IMR-90 (cell line): ENCODE measurements around the gene PCID2. TPM values are rescaled to one million over a fixed set of nuclear protein-coding genes. Genes with fewer than 3 reads are reported as not detected.

Source experiments
- ATAC-seq: fragments of 200-7000 bp; cut with Tn5 transposase; 2 replicates; pipeline ENCODE4 v1.9.1; 2020; ENCODE audit warnings: low read depth, mild to moderate bottlenecking, moderate library complexity
- BruUV-seq: library from RNA; stranded (reverse); fragments of 400-500 nt; replicated peaks from 2 replicates; lab custom pipeline; 2021; lab: Mats Ljungman, UMichigan
- CTCF ChIA-PET: fragments of 300-600 bp; formaldehyde crosslinking; extraction: SDS; loops from one replicate; lab custom pipeline; 2021; ENCODE audit warnings: antibody characterized with exemption; lab: Yijun Ruan, JAX
- POLR2A ChIA-PET: fragments of 300-600 bp; sonication (Branson Sonifier 250); formaldehyde crosslinking; loops from one replicate; lab custom pipeline; 2022; ENCODE audit warnings: antibody characterized with exemption; ENCODE audit not compliant: unreplicated experiment; lab: Charles Lee
- DNase-seq: peaks from one replicate; pipeline ENCODE4 v3.0.0; 2013
- H2AFZ ChIP-seq: replicated peaks from 2 replicates; pipeline ENCODE3; 2013; ENCODE audit warnings: low read length, mild to moderate bottlenecking; ENCODE audit not compliant: poor library complexity
- H2AK5ac ChIP-seq: 2 replicates; pipeline ENCODE4 v1.6.1; 2013; ENCODE audit warnings: low read depth, low read length, inconsistent platforms
- H2AK9ac ChIP-seq: replicated peaks from 2 replicates; pipeline ENCODE3; 2013; ENCODE audit warnings: mild to moderate bottlenecking, low read depth, low read length, moderate library complexity; ENCODE audit not compliant: poor library complexity
- H2BK120ac ChIP-seq: 2 replicates; pipeline ENCODE4 v1.6.1; 2013; ENCODE audit warnings: low read depth, low read length, inconsistent platforms
- H2BK15ac ChIP-seq: 3 replicates; pipeline ENCODE4 v1.6.1; 2013; ENCODE audit warnings: low read depth, low read length, inconsistent platforms
- H2BK20ac ChIP-seq: 2 replicates; pipeline ENCODE4 v1.6.1; 2013; ENCODE audit warnings: low read depth, mild to moderate bottlenecking, inconsistent platforms, low read length, moderate library complexity
- H2BK5ac ChIP-seq: 2 replicates; pipeline ENCODE4 v1.6.1; 2013; ENCODE audit warnings: mild to moderate bottlenecking, low read depth, low read length, inconsistent platforms; ENCODE audit not compliant: poor library complexity, severe bottlenecking
- H3K14ac ChIP-seq: replicated peaks from 2 replicates; pipeline ENCODE4 v1.6.1; 2013; ENCODE audit warnings: low read depth, low read length, inconsistent platforms
- H3K18ac ChIP-seq: 2 replicates; pipeline ENCODE4 v1.6.1; 2013; ENCODE audit warnings: low read depth, low read length, control low read depth
- H3K23ac ChIP-seq: 2 replicates; pipeline ENCODE4 v1.6.1; 2013; ENCODE audit warnings: low read depth, low read length, inconsistent platforms
- H3K27ac ChIP-seq: 2 replicates; pipeline ENCODE4 v1.5.1; 2013; ENCODE audit warnings: mild to moderate bottlenecking, control low read depth, low read length; ENCODE audit not compliant: insufficient read depth
- H3K27me3 ChIP-seq: 2 replicates; pipeline ENCODE4 v1.6.1; 2013; ENCODE audit warnings: low read length; ENCODE audit not compliant: control insufficient read depth, insufficient read depth
- H3K36me3 ChIP-seq: 2 replicates; pipeline ENCODE4 v1.6.1; 2013; ENCODE audit warnings: low read length, mixed read lengths; ENCODE audit not compliant: control insufficient read depth, insufficient read depth
- H3K4ac ChIP-seq: 2 replicates; pipeline ENCODE4 v1.6.1; 2013; ENCODE audit warnings: low read depth, low read length, inconsistent platforms
- H3K4me1 ChIP-seq: 2 replicates; pipeline ENCODE4 v1.6.1; 2013; ENCODE audit warnings: low read length, mixed read lengths; ENCODE audit not compliant: control insufficient read depth, insufficient read depth
- H3K4me2 ChIP-seq: 2 replicates; pipeline ENCODE4 v1.6.1; 2013; ENCODE audit warnings: low read depth, mild to moderate bottlenecking, control low read depth, low read length, moderate library complexity
- H3K4me3 ChIP-seq: 2 replicates; pipeline ENCODE4 v1.5.1; 2013; ENCODE audit warnings: low read depth, mild to moderate bottlenecking, control low read depth, low read length, moderate library complexity; ENCODE audit not compliant: insufficient read depth
- H3K56ac ChIP-seq: 2 replicates; pipeline ENCODE4 v1.6.1; 2013; ENCODE audit warnings: low read length, inconsistent platforms; ENCODE audit not compliant: insufficient read depth; ENCODE audit errors: extremely low read depth
- H3K79me1 ChIP-seq, 2 experiments: 2 replicates each; pipeline ENCODE4 v1.6.1; 2013; ENCODE audit warnings: low read length in 2 of 2, inconsistent platforms in 1 of 2, low read depth in 1 of 2
- H3K9ac ChIP-seq: 2 replicates; pipeline ENCODE4 v1.6.1; 2013; ENCODE audit warnings: low read depth, low read length, control low read depth
- H3K9me1 ChIP-seq: 2 replicates; pipeline ENCODE4 v1.6.1; 2013; ENCODE audit warnings: low read length, inconsistent platforms; ENCODE audit not compliant: insufficient read depth
- H3K9me3 ChIP-seq: 2 replicates; pipeline ENCODE4 v1.6.1; 2013; ENCODE audit warnings: low read length; ENCODE audit not compliant: control insufficient read depth, insufficient read depth
- H4K20me1 ChIP-seq: 2 replicates; pipeline ENCODE4 v1.6.1; 2013; ENCODE audit warnings: low read length, inconsistent platforms; ENCODE audit not compliant: insufficient read depth
- H4K5ac ChIP-seq: 2 replicates; pipeline ENCODE4 v1.6.1; 2013; ENCODE audit warnings: mild to moderate bottlenecking, low read depth, low read length, control low read depth
- H4K8ac ChIP-seq, 2 experiments: 2 replicates each; pipeline ENCODE4 v1.6.1; 2013; ENCODE audit warnings: low read depth in 2 of 2, low read length in 2 of 2, control low read depth in 1 of 2, inconsistent platforms in 1 of 2
- H4K91ac ChIP-seq: 2 replicates; pipeline ENCODE4 v1.6.1; 2013; ENCODE audit warnings: low read depth, low read length, inconsistent platforms; ENCODE audit not compliant: insufficient read depth
- BHLHE40 ChIP-seq: fragments of 150-350 bp; IDR thresholded peaks from 2 replicates; pipeline ENCODE4 v1.6.1; 2016; ENCODE audit warnings: mild to moderate bottlenecking, low read depth, low read length
- CEBPB ChIP-seq: IDR thresholded peaks from 2 replicates; pipeline ENCODE4 v1.6.1; 2012; ENCODE audit warnings: low read depth, low read length, improper control_type of control experiment
- CHD1 ChIP-seq: IDR thresholded peaks from 2 replicates; pipeline ENCODE4 v1.6.1; 2012; ENCODE audit warnings: low read depth, low read length, improper control_type of control experiment
- CTCF ChIP-seq: conservative IDR thresholded peaks from 2 replicates; pipeline ENCODE4 v1.5.1; 2012; ENCODE audit warnings: mild to moderate bottlenecking, low read depth, low read length, improper control_type of control experiment
- ELK1 ChIP-seq: fragments of 150-350 bp; IDR thresholded peaks from 2 replicates; pipeline ENCODE4 v1.6.1; 2016; ENCODE audit warnings: low read depth, mild to moderate bottlenecking, low read length, moderate library complexity, borderline replicate concordance
- FOS ChIP-seq: fragments of 150-350 bp; IDR thresholded peaks from 2 replicates; pipeline ENCODE4 v1.6.1; 2016; ENCODE audit warnings: low read depth, low read length
- MAFK ChIP-seq: IDR thresholded peaks from 2 replicates; pipeline ENCODE4 v1.6.1; 2012; ENCODE audit warnings: low read depth, low read length, improper control_type of control experiment
- MAZ ChIP-seq: IDR thresholded peaks from 2 replicates; pipeline ENCODE4 v1.6.1; 2012; ENCODE audit warnings: low read depth, mild to moderate bottlenecking, low read length, improper control_type of control experiment, moderate library complexity, borderline replicate concordance
- MXI1 ChIP-seq: IDR thresholded peaks from 2 replicates; pipeline ENCODE4 v1.6.1; 2012; ENCODE audit warnings: low read depth, mild to moderate bottlenecking, low read length, moderate library complexity, borderline replicate concordance
- NFE2L2 ChIP-seq: fragments of 150-350 bp; IDR thresholded peaks from 2 replicates; pipeline ENCODE4 v1.6.1; 2016; ENCODE audit warnings: low read depth, mild to moderate bottlenecking, low read length
- POLR2A ChIP-seq: IDR thresholded peaks from 2 replicates; pipeline ENCODE4 v1.6.1; 2012; ENCODE audit warnings: mild to moderate bottlenecking, low read depth, low read length
- RAD21 ChIP-seq: IDR thresholded peaks from 2 replicates; pipeline ENCODE4 v1.6.1; 2012; ENCODE audit warnings: low read length, improper control_type of control experiment
- RCOR1 ChIP-seq: IDR thresholded peaks from 2 replicates; pipeline ENCODE4 v1.6.1; 2012; ENCODE audit warnings: mild to moderate bottlenecking, low read length, improper control_type of control experiment; ENCODE audit not compliant: insufficient replicate concordance
- RFX5 ChIP-seq: IDR thresholded peaks from 2 replicates; pipeline ENCODE4 v1.8.0; 2012; ENCODE audit warnings: low read depth, mild to moderate bottlenecking, low read length, moderate library complexity
- SMC3 ChIP-seq: fragments of 150-350 bp; IDR thresholded peaks from 2 replicates; pipeline ENCODE4 v1.6.1; 2016; ENCODE audit warnings: low read depth, mild to moderate bottlenecking, antibody characterized with exemption, low read length, moderate library complexity
- USF2 ChIP-seq: fragments of 150-350 bp; IDR thresholded peaks from 2 replicates; pipeline ENCODE4 v1.6.1; 2017; ENCODE audit warnings: mild to moderate bottlenecking, antibody characterized with exemption, low read length, low read depth
- WGBS, 2 experiments: methylation state at CpG; one replicate each; pipeline versions ENCODE4 v1.1.5 to v1.1.7; 2013; ENCODE audit warnings: missing lambda C conversion rate in 2 of 2; ENCODE audit not compliant: insufficient read length in 1 of 2; ENCODE audit errors: extremely low coverage in 2 of 2; 5-methylcytosine and 5-hydroxymethylcytosine counted together
- dilution Hi-C: fragments of 300-500 bp; cut with HindIII; formaldehyde crosslinking; loops from one replicate; pipeline ENCODE4 v1.14.3; 2018; ENCODE audit warnings: low sequenced_read_pairs; ENCODE audit not compliant: unreplicated experiment
- in situ Hi-C: fragments of 300-500 bp; cut with MboI; formaldehyde crosslinking; loops from 3 replicates; pipeline ENCODE4 v1.14.3; 2019; ENCODE audit warnings: low sequenced_read_pairs, inconsistent platforms, mixed read lengths
- intact Hi-C: fragments of 100-400 bp; cut with micrococcal nuclease; formaldehyde crosslinking; loops from 2 replicates; pipeline ENCODE4 v1.10.0; 2022
- polyA plus RNA-seq, 3 experiments: library from polyadenylated mRNA; depleted of rRNA; stranded (reverse); fragments of >200 nt; gene quantifications; 2 replicates each; pipeline ENCODE4 v1.2.3, GENCODE V29; 2012; ENCODE audit warnings: low replicate concordance in 1 of 3
- total RNA-seq: library from RNA; depleted of rRNA; stranded (reverse); fragments of >200 nt; gene quantifications from 2 replicates; pipeline ENCODE4 v1.2.3, GENCODE V29; 2012

Gene PCID2
- total and polyA plus RNA-seq, 2 of the 4 experiments (the other 2 are of a cell fraction), result 83.5 to 90.9 TPM

GRCh38 chr13:113145911-113146598, 62.4 kb downstream of the PCID2 start:
- no peak overlapping the region for H2BK15ac ChIP-seq
- DNase-seq, result no peak
- no peak overlapping the region for H3K23ac ChIP-seq
- H3K4me1 ChIP-seq, result no peaks in the 10 kb centered on the region
- no peak overlapping the region for H2BK20ac ChIP-seq
- no peak overlapping the region for H3K4ac ChIP-seq
- H3K4me3 ChIP-seq, result no peak overlapping the region
- no peak overlapping the region for H4K5ac ChIP-seq
- H3K9me3 ChIP-seq, result no peaks in the 10 kb centered on the region
- no peak overlapping the region for H3K9ac ChIP-seq
- dilution Hi-C loops, result no loop called here
- no peaks in the 10 kb centered on the region for H3K79me1 ChIP-seq
- no peak for TF ChIP-seq MAZ
- no peak for TF ChIP-seq CHD1
- no peak for TF ChIP-seq SMC3
- no peak for TF ChIP-seq MAFK
- TF ChIP-seq FOS, result no peak
- no peak for TF ChIP-seq CEBPB
- TF ChIP-seq NFE2L2, result no peak
- no peak for TF ChIP-seq RFX5
- TF ChIP-seq ELK1, result no peak
- no peak for TF ChIP-seq CTCF
- TF ChIP-seq MXI1, result no peak
- TF ChIP-seq USF2, result no peak
- TF ChIP-seq POLR2A, result no peak
- TF ChIP-seq RCOR1, result no peak
- no peak for TF ChIP-seq BHLHE40
- TF ChIP-seq RAD21, result no peak
- in situ Hi-C loops, result no loop called here
- 79% methylated on average over 3 of the region's 15 CpGs; no CpG with 5 or more reads in 1 of the 2 experiments for WGBS, 2 experiments
- BruUV-seq, result no TSS peak
- H2BK5ac ChIP-seq, result no peak overlapping the region
- no peak overlapping the region for H3K4me2 ChIP-seq
- H3K9me1 ChIP-seq, result no peaks in the 10 kb centered on the region; the same call in 1 of the 2 replicates
- ChIA-PET CTCF (interaction anchor here (1.0 kb wide), 1 partner anchor 13 kb away, joined by 4 read pairs; no protein-coding TSS in a partner anchor), POLR2A (no interaction called here)
- no peak overlapping the region for H2BK120ac ChIP-seq
- no peak for ATAC-seq
- H3K27me3 ChIP-seq, result 0 out of 2 replicates have a peak, but pooled peaks cover 2% of the 10 kb centered on the region
- no peak overlapping the region for H3K56ac ChIP-seq
- no peak overlapping the region for H3K18ac ChIP-seq
- H2AK9ac ChIP-seq, result no peak overlapping the region
- H3K14ac ChIP-seq, result no peak overlapping the region
- H3K36me3 ChIP-seq, result no peaks in the 10 kb centered on the region
- H4K8ac ChIP-seq, result no peak overlapping the region
- H4K20me1 ChIP-seq, result no peaks in the 10 kb centered on the region
- H4K91ac ChIP-seq, result no peak overlapping the region
- no peak overlapping the region for H2AFZ ChIP-seq
- intact Hi-C loops, result no loop called here
- H2AK5ac ChIP-seq, result no peak overlapping the region
- no peak overlapping the region for H3K27ac ChIP-seq
